Vagina (tissue), 2 donors: ENCODE results near the gene SLC25A47.

Experiments used
- POLR2AphosphoS5 ChIP-seq, 2 donors: sonication (generic); formaldehyde crosslinking; IDR thresholded peaks; one replicate each; pipeline ENCODE4 v1.9.0; 2017; ENCODE audit warnings: antibody characterized with exemption in 2 of 2, mild to moderate bottlenecking in 2 of 2, low read depth in 1 of 2; ENCODE audit not compliant: insufficient read depth in 1 of 2
- TF ChIP-seq, protein P1 (sequence below), 3 experiments: fragments of 450-650 bp in 2 of 3; fragments of 200-600 bp in 1 of 3; sonication (generic) in 1 of 3; IDR thresholded peaks; one replicate each; pipeline ENCODE4 v1.5.1; 2017 to 2019; ENCODE audit warnings: antibody characterized with exemption in 3 of 3, mild to moderate bottlenecking in 2 of 3, moderate library complexity in 2 of 3

DNA sequence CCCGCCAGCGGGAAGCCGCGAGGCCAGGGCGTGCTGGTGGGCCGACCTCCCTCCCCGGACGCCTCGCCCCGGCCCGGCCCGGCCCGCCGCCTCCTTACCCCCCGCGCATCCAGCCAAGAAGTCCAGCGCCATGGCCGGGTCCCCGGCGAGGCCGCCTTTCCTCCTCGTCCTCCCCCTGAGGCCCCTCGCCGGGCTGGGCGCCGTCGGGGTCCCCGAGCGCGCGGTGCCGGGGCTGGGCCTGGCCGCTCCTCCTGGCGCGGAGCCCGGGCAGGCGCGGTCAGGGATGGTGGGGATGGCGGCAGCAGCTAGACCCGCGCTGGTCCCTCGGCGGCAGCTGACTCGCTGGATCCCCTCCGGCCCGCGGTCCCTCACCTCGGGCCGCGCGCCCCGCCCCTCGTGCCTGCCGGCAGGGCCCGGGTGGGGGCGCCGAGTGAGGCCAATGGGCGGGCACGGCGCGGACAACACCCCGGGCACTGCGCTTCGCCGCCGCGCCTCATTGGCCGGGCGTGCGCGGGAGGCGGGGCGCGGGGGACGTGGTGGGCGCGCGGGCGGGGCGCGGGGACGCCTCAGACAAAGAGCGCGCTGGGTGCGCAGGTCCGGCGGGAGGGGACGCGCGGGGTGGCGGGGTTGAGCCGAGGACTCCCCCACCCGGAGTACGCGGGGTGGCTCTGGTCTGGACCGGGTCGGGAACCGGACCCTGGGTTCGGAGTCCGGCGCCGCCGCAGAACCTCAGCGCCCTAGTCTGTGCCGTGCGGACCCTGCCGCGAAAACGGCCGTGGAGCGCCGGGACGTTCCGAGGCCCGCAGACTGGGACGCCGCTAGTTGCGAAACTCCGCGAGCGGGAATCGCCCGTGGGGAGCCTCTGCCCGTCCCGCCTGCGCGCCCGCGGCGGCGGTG, 16.8 kb upstream of the SLC25A47 start, which contains the start of gene SLC25A29:
- TF ChIP-seq, protein P1, sequence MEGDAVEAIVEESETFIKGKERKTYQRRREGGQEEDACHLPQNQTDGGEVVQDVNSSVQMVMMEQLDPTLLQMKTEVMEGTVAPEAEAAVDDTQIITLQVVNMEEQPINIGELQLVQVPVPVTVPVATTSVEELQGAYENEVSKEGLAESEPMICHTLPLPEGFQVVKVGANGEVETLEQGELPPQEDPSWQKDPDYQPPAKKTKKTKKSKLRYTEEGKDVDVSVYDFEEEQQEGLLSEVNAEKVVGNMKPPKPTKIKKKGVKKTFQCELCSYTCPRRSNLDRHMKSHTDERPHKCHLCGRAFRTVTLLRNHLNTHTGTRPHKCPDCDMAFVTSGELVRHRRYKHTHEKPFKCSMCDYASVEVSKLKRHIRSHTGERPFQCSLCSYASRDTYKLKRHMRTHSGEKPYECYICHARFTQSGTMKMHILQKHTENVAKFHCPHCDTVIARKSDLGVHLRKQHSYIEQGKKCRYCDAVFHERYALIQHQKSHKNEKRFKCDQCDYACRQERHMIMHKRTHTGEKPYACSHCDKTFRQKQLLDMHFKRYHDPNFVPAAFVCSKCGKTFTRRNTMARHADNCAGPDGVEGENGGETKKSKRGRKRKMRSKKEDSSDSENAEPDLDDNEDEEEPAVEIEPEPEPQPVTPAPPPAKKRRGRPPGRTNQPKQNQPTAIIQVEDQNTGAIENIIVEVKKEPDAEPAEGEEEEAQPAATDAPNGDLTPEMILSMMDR (IDR thresholded peaks at IDR 0.05): no peak
- peak in 1 of 2 donors; percentile 83 for TF ChIP-seq POLR2AphosphoS5 (IDR thresholded peaks at IDR 0.05; ENCODE audit: insufficient read depth in 1 of 2, low read depth in 1 of 2)
